HFFc6 (cell line): ENCODE data around the gene MLLT3. TPM values are rescaled to one million over a fixed set of nuclear protein-coding genes. Genes with fewer than 3 reads are reported as not detected.

Experiments used
- DNase-seq: peaks from one replicate; pipeline ENCODE4 v3.0.0-alpha.2; 2018
- H3K27ac Mint-ChIP-seq: 2 replicates; pipeline ENCODE4 v1.8.0; 2020; ENCODE audit warnings: mild to moderate bottlenecking, mixed read lengths
- H3K27me3 Mint-ChIP-seq: 2 replicates; pipeline ENCODE4 v1.8.0; 2021; ENCODE audit warnings: mild to moderate bottlenecking, moderate library complexity, mixed read lengths; ENCODE audit not compliant: insufficient read depth
- H3K36me3 Mint-ChIP-seq: 2 replicates; pipeline ENCODE4 v1.8.0; 2021; ENCODE audit warnings: low read depth, mixed read lengths
- H3K4me1 Mint-ChIP-seq: 2 replicates; pipeline ENCODE4 v1.8.0; 2020; ENCODE audit warnings: low read depth, mixed read lengths
- H3K4me3 Mint-ChIP-seq: 2 replicates; pipeline ENCODE4 v1.8.0; 2020; ENCODE audit warnings: mild to moderate bottlenecking, moderate library complexity, mixed read lengths
- H3K9me3 Mint-ChIP-seq: 2 replicates; pipeline ENCODE4 v1.8.0; 2020; ENCODE audit warnings: mild to moderate bottlenecking, mixed read lengths
- total RNA-seq, 6 experiments: library from RNA; stranded (reverse); fragmentation: NEBNext Ultra II Directional; extraction: Animal tissue kit (Norgen Biotek cat#: 25700); gene quantifications; 2 replicates in 1 of 6; 3 replicates in 5 of 6; pipeline ENCODE4 v1.2.3, GENCODE V29; 2021
- TF ChIP-seq, protein P1 (sequence below): fragments of 200-600 bp; sonication (generic); IDR thresholded peaks from 2 replicates; pipeline ENCODE4 v1.5.0; 2021; ENCODE audit warnings: antibody characterized with exemption, mild to moderate bottlenecking

The MLLT3 gene
- total RNA-seq, 6 experiments from 2014 or later, result 23.1 to 27.5 (median 24.7) TPM

DNA sequence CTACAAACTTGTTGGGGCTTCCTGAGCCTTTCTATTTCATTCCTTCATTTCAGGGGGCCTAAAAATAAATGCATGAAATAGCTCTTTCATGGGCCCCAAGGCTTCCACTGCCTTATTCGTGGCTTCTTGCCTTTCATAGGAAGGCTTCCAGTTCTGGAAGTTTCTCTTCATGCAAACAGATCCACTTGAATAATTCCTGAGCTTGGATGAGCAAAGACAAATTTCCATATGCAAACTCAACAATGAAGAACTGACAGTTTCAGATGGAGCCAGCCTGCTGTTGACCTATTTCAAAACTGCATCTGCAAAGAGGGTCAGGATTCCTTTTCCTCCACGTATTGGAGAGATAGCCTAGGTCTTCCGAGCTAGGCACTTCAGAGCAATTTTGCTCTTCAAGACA is 142.1 kb downstream of the MLLT3 start:
- no peaks in the 10 kb centered on the region for H3K9me3 Mint-ChIP-seq
- TF ChIP-seq, protein P1, sequence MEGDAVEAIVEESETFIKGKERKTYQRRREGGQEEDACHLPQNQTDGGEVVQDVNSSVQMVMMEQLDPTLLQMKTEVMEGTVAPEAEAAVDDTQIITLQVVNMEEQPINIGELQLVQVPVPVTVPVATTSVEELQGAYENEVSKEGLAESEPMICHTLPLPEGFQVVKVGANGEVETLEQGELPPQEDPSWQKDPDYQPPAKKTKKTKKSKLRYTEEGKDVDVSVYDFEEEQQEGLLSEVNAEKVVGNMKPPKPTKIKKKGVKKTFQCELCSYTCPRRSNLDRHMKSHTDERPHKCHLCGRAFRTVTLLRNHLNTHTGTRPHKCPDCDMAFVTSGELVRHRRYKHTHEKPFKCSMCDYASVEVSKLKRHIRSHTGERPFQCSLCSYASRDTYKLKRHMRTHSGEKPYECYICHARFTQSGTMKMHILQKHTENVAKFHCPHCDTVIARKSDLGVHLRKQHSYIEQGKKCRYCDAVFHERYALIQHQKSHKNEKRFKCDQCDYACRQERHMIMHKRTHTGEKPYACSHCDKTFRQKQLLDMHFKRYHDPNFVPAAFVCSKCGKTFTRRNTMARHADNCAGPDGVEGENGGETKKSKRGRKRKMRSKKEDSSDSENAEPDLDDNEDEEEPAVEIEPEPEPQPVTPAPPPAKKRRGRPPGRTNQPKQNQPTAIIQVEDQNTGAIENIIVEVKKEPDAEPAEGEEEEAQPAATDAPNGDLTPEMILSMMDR, result no peak
- H3K36me3 Mint-ChIP-seq, result no peaks in the 10 kb centered on the region
- no peak overlapping the region for H3K27ac Mint-ChIP-seq
- no peak for DNase-seq
- peaks cover 19% of the 10 kb centered on the region for H3K4me1 Mint-ChIP-seq
- H3K4me3 Mint-ChIP-seq, result no peak overlapping the region
- H3K27me3 Mint-ChIP-seq, result no peaks in the 10 kb centered on the region

DNA sequence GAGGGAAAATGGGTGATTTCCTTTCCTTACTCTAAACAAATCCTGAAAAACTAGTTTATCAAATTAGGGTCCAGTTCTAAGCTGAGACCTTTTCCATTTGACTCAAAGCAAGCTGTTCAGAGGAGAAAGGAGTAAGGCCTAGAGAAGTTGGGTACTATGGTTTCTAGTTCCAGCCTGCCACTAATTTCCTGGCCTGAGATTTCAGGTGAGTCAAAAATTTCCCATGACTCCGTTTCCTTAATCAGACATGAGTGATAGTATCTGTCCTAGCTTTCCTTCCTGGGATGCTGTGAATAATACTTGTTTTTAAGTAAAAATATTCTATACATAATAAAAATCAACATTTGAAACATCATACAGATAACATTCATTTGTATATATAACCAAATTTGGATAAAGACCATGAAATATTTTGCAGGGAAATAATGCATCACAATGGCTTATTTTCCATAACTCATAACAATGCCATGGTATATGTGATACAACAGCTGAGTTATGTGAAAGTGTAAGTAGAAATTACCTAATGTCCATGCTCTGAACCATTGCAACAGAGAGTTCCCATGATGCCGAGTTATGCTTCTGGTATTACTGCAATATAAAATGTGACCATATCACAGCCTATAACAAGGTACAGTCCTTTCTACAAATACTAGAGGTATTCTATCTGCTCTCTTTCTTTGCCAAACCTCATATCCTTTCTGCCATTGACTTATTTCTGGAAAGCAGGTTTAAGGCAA is 142.7 kb downstream of the MLLT3 start:
- TF ChIP-seq, protein P1, result no peak
- Mint-ChIP-seq H3K9me3 (no peaks in the 10 kb centered on the region), H3K4me3 (no peak overlapping the region), H3K4me1 (peaks cover 19% of the 10 kb centered on the region), H3K36me3 (no peaks in the 10 kb centered on the region), H3K27ac (no peak overlapping the region), H3K27me3 (no peaks in the 10 kb centered on the region)
- no peak for DNase-seq

DNA sequence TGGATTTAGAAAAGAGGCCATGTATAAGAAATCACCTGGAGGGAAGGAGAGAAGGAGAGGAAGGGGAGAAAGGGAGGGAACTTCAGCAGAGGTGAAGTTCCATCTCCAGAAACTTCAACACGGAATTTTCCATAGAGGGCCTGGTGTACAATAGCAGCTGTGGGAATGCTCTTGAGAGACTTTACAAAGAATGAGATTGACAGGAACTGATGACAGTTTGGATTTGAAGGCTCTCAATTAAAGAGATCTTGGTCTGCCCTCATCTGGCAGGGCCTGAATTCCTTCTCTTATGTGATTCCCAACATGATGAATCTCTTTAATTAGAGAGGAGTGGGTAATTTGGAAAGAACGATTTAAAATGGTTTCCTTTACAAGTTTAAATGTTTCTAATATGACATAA is 143.5 kb downstream of the MLLT3 start:
- no peaks in the 10 kb centered on the region for H3K36me3 Mint-ChIP-seq
- DNase-seq, result no peak
- no peaks in the 10 kb centered on the region for H3K27me3 Mint-ChIP-seq
- TF ChIP-seq, protein P1, result no peak
- peaks cover 22% of the 10 kb centered on the region for H3K4me1 Mint-ChIP-seq
- no peak overlapping the region for H3K27ac Mint-ChIP-seq
- no peak overlapping the region for H3K4me3 Mint-ChIP-seq
- H3K9me3 Mint-ChIP-seq, result no peaks in the 10 kb centered on the region

DNA sequence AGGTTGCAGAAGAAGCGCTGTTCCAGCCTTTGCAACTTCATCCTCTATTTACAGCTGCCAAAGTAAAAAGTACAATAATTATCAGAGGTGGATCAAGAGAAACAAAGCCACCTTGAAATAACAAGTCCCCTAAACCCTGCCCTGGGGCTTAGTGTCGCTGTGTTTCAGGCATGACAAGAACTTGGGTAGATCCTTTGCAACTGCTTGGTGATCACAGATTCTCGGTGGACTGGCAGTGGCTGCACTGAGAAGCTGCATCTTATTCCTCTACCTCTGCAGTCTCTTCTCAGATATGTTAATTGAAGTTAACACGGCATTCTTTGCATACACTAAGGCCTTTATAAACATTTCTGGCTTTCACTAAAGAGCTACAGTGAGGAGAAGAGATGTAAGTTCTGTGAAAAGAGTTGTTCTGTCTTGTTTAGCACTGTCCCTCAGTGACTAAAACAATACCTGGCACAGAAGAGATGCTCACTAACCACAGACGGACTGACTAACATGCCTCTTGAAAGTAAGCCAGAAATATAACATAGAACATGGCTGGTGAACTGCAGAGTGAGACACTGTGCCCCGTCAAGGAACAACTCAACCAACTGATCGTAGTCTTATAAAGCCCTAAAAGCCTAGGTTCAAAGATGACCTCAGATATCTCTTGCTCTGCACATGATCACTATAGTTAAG is 144.2 kb downstream of the MLLT3 start:
- no peak overlapping the region for H3K27ac Mint-ChIP-seq
- no peaks in the 10 kb centered on the region for H3K36me3 Mint-ChIP-seq
- TF ChIP-seq, protein P1, result no peak
- H3K4me3 Mint-ChIP-seq, result no peak overlapping the region
- H3K27me3 Mint-ChIP-seq, result no peaks in the 10 kb centered on the region
- no peaks in the 10 kb centered on the region for H3K9me3 Mint-ChIP-seq
- H3K4me1 Mint-ChIP-seq, result peaks cover 29% of the 10 kb centered on the region
- DNase-seq, result peak; percentile 8

DNA sequence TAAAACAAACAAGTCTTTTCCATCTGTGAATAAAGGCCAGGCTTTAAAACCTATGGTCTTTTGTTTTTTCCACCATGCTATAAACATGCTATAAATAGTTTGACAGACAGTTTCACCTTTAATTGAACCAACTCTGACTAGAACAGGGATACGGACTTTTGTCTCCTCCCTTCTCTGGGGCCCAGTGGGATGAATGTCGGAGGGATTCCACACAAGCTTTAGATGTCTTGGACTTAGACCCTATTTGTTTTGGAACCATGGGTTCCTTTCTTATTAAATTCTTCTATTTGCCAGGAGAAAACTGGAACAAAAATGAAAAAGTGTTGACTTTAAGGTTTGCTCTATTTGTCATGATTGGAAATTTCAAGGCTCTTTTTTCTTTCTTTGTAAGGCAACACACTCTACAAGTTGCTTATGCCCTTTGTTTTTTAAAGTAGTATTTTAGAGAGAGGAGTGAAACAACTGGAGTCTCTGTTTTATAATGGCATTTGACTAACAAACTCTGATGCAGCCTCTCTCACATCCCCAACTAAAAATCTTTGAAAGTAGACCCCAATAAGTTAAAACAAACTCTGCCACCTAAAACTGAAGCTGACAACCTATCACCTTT is 145.3 kb downstream of the MLLT3 start:
- H3K4me1 Mint-ChIP-seq, result peaks cover 33% of the 10 kb centered on the region
- TF ChIP-seq, protein P1, result no peak
- no peak overlapping the region for H3K27ac Mint-ChIP-seq
- no peak overlapping the region for H3K4me3 Mint-ChIP-seq
- H3K9me3 Mint-ChIP-seq, result no peaks in the 10 kb centered on the region
- no peaks in the 10 kb centered on the region for H3K27me3 Mint-ChIP-seq
- no peak for DNase-seq
- no peaks in the 10 kb centered on the region for H3K36me3 Mint-ChIP-seq
